GM19463 (cell line): Measurements from ENCODE around the gene ALKBH3.

ENCODE experiments used
- ATAC-seq: cut with Tn5 transposase; IDR thresholded peaks from one replicate; pipeline ENCODE4 v1.9.1; 2021; ENCODE audit warnings: mild to moderate bottlenecking, moderate library complexity; ENCODE audit not compliant: unreplicated experiment

Gene ALKBH3

DNA sequence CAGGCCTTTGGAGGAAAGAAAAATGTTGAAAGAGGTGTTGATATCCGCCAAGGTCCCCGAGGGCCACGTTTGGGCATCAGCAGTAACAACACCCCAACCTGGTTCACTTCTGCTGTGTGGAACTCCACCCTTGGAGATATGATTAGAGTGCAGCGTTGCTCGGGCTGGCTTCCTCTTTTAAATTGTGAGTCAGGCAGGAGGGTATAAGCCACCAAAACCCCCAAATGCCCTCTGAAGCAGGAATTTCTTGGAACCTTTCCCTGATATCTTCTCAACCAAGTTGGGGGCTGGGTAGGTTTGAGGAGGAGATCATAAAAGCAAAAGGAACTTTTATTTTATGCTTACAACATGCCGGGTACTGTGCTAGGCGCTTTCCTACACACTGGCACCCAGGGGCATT lies 55.4 kb downstream of the ALKBH3 start:
- no peak for ATAC-seq

DNA sequence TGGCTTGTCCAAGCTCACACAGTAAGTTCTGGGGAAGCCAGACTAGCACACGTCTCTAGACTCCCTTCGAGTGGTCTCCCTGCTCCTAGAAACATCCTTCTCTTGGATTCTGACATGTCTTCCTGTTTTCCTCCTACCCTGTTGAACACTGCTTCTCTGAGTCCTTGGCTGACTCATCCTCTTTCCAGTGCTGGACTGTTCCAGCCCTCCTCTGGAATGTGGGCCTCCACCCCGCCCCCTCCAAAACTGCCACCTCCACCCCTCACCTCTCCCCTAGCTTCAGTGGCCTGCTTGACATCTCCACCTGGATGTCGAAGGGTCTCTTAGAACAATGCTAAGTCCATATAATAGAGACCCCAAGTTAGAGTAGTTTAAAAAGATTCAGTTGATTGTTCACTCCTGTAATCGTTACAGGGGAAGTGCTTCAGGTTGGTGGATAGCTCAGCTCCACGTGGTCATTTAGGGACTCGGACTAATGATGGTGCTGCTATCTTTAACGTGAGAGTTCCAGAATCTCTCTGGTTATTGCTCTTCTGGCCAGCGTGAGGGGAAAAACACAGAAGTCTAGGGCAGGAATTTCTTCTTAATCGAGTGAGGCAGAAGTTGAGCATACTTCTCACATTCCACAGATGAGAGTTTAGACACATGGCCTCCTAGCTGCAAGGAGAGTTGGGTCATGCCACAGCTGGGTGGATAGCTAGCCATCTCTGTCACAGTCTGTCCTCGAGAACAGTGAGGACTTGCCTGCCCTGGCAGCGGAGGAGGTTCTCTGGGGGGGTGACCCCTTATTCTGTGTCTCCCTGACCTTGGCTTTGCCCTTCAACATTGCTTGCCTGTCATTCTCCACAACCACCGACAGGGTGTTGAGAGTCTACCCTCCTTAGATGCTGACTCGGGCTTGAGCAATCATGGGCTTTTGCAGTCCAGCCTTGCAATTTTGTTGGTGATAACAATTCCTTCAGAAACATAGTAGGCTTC lies 57.1 kb downstream of the ALKBH3 start:
- ATAC-seq: no peak

DNA sequence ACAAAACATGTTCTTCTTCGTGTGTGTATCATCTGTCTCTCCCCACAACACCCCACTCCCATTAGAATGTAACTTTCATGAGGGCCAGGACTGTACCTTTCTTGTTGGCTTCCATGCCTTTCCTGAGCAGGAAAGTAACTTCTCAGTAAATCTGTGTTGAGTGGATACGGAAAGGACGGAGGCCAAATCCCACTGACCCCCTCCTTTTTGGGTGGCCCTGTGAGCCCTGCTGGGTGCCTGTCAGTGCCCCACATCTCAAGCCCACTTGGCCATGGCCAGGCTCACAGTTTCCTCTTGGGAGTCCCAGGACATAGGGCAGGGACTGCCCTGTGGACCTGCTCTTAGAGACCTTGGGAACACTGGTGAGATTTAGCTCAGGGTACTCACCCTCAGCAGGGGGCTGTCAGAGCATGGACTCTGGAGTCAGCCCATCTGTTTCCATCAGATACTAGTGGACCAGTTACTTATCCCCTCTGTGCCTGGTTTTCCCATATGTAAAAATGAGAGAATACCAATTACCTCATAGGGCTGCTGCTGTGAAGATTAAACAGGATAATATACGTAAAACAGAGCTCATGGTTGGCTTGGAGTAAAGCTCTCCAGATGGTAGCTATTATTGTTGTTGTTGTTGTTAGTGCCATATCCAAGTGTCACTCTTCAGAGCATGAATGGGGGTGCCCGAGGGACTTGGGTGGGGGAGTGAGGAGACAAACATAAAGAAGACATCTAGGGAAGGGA lies 60.8 kb downstream of the ALKBH3 start:
- no peak for ATAC-seq

DNA sequence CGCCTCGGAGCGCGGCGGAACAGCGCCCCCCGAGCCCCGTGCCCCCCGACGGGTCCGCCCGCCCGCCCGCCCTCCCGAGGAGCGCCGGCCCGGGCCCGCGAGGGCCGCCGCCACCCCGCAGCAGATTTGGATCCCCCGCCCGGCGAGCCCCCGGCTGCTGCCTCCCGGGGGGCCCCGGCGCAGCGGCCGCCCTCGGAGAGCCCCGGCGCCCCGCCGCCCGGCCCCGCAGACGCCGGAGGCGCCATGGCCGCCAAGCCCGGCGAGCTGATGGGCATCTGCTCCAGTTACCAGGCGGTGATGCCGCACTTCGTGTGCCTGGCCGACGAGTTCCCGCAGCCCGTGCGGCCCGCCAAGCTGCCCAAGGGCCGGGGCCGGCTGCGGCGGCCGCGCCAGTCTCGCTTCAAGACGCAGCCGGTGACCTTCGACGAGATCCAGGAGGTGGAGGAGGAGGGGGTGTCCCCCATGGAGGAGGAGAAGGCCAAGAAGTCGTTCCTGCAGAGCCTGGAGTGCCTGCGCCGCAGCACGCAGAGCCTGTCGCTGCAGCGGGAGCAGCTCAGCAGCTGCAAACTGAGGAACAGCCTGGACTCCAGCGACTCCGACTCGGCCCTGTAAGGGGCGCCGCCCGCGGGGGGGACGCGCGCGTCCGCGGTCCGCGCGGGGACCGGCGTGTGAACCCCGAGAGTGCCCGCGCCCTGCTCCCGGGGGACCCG lies 62.2 kb downstream of the ALKBH3 start:
- ATAC-seq: peak; percentile 10

DNA sequence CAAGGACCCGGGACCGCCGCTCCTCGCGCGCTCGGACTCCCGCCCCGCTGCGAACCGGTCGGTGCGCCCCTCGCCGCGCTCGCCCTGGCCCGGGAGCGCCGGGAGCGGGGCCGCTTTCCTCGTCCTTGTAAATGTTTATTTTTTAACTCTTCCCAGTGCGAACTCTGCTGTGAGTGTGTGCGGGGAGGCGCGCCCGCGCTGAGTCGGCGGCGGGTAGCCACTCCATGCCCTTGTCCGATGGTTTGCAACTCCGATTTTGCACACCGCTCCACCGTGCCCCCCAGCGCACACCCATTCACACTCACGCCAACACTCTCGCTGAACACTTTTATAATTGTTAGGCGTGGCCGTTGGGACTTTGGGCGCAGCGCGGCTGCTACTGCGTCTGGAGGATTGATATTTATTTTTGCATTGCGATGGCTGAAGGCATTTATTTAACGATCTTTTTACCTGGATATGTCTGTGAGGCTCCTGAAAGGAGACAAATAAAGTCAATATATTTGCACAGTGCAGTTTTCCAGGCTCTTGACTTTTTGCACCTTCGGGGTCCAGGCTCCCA lies 62.8 kb downstream of the ALKBH3 start:
- no peak for ATAC-seq

DNA sequence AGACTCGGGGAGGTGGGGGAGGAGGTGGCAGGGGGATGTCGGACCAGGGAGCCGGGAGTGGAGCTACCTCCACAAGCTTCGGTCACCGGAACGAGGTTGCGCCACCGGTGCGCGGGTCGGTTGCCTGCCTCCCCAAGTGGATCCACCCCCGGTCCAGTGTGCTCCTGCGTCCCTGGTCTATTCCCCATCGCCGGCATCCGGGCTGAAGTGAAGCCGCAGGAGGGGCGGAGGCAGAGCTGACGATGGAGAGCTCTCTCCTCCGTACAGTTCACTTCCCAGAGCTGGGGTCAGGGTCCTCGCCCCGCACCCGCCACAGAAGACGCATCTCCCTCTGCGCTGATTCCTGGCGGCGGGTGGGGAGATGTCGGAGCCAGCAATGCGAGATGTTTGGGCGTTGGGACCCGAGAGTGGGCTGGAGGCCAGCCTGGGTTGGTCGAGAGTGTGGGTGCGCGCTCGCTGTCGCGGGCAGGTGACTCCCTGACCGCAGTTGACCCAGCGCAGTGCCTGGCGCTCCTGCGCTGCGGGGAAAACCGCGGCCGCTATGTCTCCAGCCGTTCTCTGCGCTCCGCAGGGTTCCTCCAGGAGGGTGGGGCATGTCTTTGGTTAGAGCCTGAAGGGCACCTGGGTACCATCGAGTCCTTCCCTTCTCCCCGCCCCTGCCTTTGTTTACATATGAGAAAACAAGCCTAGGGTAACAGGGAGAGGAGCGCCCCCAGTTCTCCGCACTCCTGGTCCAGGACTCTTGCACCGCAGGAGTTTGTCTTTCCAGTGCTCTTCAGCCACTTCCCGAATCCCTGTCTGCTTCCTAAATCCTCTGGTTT lies 63.5 kb downstream of the ALKBH3 start:
- no peak for ATAC-seq

DNA sequence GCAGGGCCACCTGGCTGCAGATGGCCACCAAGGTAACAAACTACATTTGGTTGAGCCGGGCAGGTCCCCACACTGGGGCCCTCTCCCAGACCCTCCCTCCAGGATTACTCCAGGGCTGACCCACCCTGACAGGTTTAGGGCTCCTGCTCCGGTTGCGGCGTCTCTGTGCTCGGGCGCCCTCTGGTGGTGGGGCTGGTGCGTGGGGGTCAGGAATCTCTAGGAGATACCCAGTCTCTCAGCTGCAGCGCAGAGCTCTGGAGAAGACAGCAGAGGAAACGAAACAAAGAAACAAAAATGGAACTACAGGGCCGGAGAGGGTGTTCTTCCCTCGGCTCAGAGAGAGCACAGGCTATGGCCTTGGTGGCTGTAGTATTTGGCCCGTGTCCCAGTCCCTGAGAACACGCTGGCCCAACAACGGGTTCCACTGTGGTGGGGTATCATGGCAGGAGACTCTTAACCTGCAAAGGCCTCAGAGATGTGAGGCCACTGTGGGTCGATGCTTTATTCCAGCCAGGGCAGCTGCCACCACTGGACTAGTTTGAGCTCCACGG lies 64.2 kb downstream of the ALKBH3 start:
- no peak for ATAC-seq

DNA sequence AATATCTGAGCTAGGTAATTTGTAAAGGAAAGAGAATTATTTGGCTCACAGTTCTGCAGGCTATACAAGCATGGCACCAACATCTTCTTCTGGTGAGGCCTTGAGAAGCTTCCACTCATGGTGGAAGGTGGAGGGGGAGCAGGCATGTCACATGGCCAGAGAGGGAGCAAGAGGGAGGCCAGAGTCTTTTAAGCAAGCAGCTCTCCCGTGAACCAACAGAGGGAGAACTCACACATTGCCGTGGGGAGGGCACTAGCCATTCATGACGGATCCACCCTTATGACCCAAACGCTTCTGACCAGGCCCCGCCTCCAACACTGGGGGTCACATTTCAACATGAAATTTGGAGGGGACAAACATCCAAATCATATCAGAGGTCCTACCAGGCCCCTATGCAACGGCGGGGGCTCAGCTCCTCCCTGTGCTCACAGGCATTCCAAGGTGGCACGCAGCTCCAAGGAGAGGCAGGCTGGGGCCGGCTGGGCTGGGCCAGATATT lies 66.4 kb downstream of the ALKBH3 start:
- ATAC-seq: no peak

DNA sequence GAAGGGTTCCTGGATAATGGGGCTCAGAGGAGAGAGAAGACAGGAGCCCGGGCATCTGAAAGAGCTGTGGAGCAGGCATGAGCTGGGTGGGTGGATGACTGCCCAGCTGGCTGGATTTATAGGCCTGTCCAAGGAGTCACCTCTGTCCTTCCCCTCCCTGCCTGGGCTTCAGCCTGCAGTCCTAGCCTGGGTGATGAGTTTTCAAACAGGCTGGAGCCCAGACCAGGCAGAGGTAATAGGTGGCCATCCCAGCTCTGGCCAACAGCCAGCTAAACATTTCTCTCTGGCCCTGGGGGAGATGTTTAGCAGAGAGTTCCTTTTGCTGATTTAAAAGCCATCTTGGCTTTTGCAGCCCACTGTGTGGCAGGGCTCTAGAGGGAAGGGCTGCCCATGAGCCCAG lies 67.2 kb downstream of the ALKBH3 start:
- ATAC-seq: no peak

DNA sequence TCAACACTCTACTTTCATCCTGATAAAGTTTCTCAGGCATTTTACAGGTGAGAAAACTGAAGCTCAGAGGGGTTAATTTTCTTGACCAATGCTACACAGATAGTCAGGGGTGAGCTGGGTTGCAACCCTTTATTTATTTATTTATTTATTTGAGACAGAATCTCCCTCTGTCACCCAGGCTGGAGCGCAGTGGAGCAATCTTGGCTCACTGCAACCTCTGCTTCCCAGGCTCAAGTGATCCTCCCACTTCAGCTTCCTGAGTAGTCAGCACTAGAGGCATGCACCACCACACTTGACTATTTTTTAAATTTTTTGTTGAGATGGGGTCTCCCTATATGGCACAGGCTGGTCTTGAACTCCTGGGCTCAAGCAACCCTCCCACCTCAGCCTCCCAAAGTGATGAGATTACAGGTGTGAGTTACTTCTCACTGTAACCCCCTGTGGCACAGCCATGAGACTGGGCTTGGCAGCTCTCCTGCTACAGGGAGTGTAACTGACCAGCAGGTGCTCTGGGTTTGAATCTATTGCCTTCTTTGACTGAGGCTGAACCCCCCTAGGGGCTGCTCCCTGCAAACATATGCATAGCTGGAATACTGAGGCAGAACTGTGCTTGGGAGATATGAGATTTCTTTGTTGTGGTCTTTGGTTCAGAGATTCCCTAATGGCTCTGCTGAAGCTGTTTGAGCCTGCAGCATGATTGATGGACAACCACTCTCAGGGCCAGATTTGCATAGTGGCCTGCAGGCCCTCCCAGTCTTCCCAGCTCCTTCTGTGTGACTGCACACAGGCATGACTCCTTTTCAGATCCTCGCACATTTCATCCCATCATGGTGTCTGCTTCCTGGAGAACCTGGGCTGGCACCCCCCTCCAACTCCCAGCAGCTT lies 68.0 kb downstream of the ALKBH3 start:
- no peak for ATAC-seq

DNA sequence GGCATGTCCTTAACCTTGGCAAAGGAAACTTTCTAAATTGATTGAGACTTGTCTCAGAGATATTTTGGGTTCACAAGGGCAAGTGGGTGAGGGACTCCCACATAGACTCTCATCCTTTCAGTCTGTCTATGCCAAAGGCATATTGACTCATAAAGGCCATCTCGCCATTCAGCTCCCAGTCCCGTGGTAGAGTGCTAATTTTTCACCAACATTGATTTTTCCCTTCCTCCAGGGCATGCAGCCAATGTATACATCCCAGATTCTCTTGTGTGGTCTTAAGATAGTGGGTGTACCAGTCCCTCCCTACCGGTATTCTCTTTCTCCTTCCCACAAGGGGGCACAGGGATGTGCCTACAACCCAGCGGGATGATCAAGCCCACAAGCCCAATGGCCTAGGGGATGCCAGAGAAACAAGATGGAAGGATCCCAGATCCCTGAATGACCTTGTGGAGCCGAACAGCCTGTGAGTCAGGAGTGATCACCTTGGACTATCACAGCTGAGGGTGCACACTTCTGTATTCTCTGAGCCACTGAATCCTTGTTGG lies 69.8 kb downstream of the ALKBH3 start:
- no peak for ATAC-seq

DNA sequence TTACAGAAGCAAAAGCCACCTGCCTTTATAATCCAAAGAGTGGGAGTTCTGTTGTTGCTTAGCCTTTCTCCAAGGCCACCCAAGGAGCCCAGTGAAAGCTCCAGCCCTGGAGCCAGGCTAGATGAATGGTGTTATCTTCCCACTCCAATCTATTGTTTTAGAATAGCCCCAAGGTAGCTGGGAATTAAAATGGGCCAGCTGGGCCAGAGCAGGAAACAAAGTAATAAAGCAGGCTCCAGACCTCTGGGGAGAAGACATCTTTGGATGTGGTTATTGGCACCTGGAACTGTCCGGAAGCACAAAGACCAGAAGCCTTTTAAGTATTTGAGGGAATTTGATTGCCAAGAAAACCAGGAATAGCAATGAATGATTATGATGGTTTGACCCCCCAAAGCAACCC lies 70.6 kb downstream of the ALKBH3 start:
- ATAC-seq: no peak

DNA sequence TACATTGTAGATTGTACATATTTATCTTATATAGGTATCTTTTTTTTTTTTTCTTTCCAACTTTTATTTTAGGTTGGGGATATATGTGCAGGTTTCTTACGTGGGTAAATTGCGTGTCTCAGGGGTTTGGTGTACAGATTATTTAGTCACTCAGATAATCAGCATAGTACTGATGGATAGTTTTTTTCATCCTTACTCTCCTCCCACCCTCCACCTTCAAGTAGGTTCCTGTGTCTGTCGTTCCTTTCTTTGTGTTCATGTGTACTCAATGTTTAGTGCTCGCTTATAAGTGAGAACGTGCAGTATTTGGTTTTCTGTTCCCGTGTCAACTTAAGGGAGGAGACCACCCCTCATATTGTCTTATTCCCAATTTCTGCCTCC lies 71.4 kb downstream of the ALKBH3 start:
- ATAC-seq: no peak

DNA sequence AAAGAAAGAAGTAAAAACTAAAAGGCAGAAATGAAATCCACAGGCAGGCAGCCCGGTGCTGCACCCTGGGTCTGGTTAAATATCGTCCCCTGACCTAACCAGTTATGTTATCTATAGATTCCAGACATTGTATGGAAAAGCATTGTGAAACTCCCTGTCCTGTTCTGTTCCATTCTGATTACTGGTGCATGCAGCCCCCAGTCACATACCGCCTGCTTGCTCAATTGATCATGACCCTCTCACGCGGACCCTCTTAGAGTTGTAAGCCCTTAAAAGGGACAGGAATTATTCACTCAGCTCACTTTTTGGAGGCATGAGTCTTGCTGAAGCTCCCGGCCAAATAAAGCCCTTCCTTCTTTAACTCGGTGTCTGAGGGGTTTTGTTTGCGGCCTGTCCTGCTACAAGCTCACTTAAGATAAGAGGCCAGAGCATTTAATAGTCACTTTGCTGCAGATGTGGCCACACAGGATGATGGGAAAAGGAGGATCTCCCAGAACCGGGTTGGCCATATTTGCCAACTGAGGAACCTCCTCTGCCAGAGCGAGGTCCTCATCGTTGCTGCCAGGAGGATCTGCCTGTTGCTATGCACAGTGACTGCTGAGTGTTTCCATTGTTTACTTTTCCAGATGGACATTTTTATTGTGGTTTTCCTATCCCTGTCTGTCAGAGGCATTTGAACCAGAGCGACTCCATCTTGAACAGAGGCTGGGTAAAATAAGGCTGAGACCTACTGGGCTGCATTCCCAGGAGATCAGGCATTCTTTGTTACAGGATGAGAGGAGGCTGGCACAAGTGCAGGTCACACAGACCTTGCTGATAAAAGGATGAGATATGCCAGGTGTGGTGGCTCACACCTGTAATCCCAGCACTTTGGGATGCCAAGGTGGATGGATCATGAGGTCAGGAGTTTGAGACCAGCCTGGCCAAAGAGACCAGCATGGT lies 72.0 kb downstream of the ALKBH3 start:
- no peak for ATAC-seq

DNA sequence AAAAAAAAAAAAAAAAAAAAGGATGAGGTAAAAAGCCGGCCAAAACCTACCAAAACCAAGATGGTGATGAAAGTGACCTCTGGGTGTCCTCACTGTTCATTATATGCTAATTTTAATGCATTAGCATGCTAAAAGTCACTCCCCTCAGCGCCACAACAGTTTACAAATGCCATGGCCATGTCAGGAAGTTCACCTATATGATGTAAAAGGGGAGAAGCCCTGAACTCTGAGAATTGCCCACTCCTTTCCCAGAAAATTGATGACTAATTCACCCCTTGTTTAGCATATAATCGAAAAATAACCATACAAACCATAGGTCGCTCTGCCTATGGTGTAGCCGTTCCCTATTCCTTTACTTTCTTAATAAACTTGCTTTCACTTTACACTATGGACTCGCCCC lies 72.9 kb downstream of the ALKBH3 start:
- ATAC-seq: no peak

DNA sequence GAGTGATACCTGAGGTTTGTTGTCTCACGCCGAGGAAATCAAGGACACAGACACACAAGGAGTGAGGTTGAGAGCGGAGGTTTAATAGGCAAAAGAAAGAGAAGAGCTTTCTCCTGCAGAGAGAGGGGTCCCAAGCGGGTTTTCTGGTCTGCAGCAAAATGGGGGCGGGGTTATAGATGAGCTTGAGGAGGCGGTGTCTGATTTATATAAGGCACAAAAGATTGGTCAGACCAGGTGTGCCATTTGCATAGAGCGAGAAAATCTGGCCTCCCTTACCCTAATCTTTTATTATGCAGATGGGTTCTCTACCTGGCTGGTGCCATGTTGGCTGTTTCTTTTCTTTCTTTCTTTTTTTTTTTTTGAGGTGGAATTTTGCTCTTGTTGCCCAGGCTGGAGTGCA lies 73.6 kb downstream of the ALKBH3 start:
- no peak for ATAC-seq

DNA sequence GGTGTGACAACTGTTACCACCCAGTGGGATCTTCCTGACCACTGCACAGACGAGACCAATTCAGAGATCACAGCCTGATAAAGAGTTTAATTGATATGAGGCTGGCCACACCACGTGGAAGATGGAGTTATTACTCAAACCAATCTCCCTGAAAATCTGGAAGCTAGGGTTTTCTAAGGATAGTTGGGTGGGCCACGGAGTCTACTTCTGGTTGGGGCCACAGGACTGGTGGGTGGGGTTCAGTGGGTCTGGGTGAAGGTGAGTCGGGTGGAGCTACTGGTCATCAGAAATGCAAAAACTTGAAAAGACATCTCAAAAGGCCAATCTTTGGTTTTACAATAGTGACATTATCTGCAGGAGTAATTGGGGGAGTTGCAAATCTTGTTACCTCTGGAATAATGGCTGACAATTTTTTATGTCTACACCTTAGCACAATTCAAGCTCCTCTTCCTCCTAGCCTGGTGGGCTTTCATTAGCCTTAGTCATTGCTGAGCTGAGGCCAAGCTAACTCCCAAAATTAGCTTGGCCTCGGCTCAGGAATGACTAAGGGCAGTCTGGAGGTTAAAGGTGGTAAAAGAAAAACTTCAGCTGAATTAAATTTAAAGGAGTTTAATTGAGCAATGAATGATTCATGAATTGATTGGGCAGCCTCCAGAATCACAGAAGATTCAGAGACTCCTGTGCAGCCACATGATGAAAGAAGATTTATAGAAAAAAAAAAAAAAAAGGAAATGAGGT lies 74.9 kb downstream of the ALKBH3 start:
- no peak for ATAC-seq
